Embryonic facial prominence (tissue), 1 donor: Measurements from ENCODE around the gene CHKA.

Experiments used
- DNase-seq: peaks from one replicate; pipeline ENCODE4 v3.0.0-alpha.2; 2016; ENCODE audit errors: extremely low spot score

Gene CHKA

DNA sequence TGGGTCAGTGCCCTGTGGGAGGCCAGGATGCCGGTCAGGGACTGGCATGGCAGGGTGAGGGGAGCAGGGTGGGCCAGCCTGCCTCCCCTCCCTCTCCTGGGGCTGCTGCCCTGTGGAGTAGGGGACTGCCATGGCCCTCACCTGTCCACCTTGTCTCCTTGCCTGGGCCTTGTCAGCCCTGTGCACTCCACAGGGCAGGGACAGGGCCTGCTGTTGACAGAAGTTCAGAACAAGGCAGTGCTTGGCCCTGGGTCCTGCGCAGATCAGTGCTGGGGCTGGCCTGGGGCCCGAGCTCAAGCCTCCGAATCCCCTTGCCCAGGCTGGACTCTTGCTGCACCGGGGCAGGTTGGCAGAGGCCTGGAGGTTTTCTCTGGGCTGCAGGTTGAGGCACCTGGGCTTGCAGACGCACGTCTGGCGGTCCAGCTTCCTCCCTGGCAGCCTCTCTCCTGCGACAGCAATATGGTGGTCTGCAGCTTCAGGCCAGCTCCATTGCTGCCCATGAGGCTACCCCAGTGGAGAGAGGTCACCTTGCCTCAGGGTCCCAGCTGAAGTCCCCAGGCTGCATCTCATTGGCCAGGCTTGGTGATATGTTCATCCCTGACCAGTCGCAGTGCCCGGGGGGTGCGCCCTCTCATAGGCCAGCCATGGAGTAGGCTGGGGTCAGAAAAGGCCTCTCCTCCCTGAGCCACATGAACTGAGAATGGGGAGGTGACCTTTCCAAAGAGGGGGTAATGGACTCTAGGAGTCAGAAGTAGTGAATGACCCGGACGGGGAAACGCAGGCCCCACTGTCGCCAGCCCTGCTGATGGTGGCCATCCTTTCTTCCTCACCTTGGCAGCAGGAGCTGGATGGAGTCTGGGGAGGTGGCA lies 21.5 kb upstream of the CHKA start:
- DNase-seq = no peak

DNA sequence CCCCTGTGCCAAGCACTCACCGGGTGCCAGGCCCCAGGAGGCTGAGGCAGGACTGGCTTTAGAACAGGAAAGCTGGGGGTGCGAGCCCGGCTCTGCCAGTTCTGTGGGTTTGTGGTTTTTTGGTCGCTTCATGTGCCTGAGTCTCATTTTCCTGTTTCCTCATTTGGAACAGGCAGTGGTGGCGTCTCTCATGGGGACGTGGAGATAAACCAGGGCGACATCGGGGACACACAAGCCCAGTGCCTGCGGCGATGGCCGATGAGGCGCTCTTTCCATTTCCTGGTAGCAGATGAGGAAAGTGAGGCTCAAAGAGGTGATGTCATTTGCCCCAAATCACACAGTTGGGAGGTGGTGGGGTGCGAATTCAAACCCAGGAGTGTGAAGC lies 20.8 kb upstream of the CHKA start:
- DNase-seq = no peak

DNA sequence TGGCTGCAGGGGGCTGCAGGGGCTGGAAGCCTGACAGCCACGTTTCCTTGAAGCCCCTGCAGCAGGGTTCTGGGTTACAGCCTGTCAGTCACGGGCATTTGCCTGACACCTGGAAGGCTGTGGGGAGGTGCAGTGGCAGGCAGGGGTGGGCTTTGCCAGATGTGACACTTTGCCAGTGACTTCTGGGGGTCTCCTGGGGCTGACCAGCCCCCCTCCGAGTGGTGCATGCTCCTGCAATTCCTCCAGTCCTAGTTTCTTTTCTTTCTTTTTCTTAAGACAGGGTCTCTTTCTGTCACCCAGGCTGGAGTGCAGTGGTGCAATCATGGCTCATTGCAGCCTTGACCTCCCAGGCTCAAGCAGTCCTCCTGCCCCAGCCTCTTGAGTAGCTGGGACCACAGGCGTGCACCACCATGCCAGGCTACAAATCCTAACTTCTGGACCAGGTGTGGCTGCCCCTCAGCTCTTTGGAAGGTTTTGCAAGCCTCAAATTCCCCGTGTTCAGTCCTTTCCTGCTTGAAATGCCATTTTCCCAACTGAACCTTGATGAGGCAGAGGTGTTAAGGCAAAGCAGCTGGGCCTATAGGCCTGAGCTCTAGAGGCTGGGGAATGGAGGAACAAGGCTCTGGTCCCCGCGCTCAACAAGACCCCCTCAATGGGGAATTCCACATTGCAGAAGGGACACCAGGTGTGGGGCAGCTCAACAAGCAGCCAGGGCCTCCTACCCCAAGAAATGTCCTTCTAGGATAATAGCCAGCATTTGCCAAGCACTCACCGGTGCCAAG lies 20.2 kb upstream of the CHKA start:
- DNase-seq = no peak

DNA sequence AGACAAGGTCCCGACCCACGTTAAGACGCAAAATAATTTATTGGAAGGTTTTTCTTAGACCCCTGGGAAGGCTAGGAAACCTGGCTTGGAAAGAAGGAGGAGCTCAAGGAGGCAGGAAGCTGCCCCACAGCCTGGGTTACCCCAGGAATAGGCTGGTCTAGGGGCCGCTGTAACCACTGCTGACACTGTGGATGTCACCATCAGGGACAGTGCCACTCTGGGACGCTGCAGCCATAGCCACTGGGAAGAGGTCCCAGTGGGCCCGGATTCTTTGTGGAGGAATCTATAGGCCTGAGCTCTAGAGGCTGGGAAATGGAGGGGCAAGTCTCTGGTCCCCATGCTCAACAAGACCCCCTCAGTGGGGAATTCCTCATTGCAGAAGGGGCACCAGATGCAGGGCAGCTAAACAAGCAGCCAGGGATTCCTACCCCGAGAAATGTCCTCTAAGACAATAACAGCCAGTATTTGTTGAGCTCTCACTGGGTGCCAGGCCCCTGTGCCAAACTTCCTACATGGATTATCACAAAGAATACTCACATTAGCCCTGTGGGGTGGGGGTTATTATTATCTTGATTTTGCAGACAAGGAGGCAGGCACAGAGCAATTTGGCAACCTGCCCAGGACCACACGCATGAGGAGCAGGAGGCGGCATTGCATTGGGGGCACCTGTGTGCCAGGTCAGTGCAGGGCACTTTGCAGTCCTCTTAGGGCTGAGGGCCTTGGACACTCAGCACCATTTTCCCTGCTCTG lies 19.5 kb upstream of the CHKA start:
- no peak for DNase-seq

DNA sequence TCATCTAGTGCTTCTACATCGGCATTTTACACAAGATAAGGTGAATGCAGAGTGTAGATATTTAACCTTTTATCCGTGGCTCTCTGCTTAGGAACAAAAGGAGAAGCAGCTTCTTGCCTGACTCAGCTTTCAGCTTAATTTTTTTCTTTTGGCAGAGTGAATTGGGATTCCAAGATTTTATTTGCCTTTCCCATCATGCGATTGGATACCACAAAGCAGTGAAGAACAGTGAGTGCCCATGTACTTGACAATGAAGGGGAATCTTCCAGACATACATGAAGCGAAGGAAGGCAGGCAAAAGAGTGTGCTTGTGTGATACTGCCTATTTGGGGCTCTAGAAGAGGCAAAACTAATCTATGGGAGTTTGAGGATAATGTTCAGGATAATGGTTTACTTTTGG lies 17.0 kb upstream of the CHKA start:
- no peak for DNase-seq

DNA sequence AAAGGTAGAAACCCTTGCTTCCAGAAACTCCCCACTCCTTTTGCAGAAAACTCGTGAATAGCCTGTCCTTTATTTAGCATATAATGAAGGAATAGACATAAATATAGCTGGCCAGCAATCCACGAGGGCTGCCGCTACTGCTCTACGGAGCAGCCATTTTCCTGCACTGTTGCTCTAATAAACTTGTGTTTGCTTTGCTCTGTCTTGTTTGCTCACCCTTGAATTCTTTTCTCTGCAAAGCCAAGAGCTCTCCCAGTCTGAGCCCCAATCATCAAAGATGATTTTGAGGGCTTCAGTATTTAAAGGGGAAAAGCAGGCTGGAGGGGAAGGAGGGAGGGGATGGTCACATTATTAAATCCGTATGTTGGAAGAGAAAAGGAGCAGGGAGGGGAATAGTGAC lies 16.6 kb upstream of the CHKA start:
- DNase-seq = no peak

DNA sequence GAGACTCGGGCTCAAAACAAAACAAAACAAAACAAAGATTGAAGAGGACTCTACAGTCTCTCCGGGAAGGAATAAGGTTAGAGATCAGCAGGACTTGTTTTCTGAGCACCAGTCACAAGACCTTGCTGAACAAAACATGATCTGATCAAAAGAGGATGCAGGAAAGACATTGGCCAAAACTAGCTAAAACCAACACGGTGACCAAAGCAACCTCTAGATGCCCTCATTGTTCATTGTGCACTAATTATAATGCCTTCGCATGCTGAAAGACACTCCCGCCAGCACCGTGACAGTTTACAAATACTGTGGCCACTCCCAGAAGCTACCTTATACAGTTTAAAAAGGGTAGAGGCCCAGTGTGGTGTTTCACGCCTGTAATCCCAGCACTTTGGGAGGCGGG lies 15.7 kb upstream of the CHKA start:
- DNase-seq = no peak

DNA sequence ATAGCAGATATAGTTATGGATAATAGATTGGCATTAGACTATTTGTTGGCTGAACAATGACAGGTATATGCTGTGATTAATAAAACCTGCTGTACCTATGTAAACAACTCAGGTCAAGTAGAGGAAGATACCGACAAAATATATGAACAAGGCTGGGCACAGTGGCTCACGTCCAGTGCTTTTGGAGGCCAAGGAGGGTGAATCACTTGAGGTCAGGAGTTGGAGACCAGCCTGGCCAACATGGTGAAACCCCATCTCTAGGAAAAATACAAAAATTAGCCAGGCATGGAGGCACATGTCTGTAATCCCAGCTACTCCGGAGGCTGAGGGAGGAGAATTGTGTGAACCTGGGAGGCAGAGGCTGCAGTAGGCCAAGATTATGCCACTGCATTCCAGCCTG lies 14.0 kb upstream of the CHKA start:
- DNase-seq = no peak

DNA sequence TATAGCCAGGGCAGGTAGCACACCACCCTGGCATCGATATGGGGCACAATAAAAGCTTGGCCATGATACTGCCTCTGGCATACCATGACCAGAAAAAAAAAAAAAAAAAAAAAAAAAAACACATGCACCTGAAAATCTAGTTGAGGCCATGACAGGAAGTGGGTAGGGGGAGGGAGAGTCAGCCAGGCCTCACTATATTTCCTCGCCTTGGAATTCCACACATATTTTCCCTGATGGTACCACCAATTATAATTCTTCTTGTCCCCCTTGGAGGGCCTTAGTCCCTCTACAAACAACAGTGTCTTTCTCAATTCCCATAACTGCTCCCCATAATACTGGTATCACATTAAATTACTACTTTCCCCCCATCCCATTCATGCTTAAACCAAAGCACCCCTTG lies 12.6 kb upstream of the CHKA start:
- DNase-seq = no peak

DNA sequence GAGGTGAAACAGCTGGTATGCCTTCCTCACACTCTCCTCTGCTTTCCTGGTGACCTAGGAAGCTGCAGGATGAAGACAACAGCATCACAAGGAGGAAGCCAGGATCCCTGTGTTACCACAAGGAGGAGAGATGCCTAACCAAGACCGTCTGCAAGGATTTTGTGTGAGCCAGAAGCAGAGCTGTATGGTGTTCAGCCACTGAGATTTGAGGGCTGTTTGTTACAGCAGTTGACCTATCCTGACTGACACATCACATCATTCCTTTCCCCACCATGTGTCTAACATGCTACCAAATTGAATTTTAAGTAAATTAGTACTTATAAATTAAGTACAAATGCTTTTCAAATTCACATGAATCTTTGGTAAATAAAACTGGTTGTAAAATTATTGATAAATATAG lies 8.9 kb upstream of the CHKA start:
- DNase-seq = no peak

DNA sequence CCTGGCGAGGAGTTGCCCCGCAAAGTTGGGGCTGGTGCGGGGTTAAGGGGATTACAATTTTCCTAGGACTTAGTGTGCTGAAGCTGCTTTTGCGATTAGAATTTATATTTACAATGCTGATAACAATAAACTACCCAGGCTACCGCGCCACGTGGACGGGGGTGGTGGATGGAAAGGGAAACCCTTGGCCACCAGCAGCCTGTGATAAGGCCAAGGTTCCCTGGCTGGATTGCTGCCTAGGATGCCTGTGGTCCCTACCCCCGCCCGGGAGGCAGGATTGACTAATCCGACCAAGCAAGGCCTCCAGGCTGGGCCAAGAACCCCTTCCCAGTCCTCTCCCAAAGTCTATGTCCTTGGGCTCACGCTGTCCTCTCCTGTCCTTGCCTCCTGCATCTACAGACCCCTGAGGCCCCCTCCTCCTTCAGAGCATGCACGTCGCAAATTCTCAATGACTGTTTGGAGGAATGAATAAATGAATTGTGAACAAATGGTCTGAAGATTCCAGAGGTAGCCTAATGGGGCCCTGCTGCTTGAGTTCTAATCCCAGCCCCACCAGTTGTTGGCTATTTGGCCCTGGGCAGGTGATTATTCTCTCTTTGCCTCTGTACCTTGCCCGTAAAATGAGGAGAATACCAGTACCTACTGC lies 7.6 kb upstream of the CHKA start:
- no peak for DNase-seq

DNA sequence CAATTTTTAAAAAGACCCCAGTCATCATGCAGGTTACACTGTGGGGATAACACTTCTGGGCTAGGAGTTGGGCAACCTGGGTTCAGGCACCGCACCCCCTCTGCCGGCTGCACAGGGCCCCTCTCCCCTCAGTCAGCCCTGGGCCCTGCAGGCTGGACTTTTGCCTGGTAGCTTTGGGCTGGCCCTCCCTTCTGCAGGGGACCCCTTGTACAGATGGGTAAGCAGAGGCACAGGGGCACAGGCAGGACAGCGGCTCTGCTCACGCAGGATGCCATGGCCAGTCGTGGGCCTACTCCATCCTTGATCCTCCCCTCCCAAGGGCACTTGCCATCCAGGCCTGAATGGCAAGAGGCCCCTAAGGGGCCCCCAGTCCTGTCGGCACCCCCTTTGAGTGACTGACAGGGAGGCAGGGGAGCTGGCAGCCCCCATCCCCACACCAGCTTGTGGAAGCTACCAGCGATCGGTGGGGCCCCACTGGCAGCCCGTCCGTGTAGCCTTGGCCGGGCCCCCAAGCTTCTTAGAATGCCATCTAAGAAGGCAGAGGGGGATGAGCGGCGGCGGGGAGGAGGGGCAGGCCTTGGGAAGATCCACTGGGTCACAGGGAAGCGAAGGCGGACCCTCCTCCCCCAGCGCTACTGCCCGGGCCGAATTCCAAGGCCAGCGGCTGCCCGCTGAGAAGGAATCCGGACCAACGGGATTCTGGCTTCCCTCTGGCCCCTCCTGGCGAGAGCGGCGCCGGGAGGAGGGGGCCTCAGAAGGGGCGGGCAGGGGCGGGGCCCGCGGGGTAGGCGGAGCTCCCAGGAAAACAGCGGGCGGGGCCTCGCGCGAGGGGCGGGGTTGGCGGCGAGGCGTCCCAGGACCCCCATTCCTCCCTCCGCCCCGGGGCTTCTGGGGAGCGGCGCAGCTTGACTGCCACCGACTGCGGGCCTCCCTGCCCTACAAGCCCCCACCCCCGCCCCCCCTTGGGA lies 6.8 kb upstream of the CHKA start:
- peak; percentile 62 for DNase-seq

DNA sequence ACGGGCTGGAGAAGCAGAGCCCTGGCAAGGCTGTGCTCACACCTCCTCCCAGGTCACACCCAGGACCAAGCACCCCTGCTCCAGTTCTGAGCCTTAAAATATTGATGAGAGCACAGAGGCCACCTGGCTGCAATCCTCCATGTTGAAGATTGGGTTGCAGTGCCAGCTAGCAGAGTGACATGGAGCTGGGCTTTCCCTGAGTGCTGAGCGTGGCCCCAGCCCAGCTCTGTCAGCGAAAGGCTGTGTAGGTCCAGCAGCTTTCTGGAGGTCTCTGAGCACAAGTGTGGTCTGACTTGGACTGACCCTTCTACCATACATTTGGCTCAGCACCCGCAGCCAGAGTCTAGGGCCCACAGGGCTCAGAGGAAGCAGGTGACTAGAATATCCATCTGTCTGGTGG lies 4.0 kb upstream of the CHKA start:
- no peak for DNase-seq

DNA sequence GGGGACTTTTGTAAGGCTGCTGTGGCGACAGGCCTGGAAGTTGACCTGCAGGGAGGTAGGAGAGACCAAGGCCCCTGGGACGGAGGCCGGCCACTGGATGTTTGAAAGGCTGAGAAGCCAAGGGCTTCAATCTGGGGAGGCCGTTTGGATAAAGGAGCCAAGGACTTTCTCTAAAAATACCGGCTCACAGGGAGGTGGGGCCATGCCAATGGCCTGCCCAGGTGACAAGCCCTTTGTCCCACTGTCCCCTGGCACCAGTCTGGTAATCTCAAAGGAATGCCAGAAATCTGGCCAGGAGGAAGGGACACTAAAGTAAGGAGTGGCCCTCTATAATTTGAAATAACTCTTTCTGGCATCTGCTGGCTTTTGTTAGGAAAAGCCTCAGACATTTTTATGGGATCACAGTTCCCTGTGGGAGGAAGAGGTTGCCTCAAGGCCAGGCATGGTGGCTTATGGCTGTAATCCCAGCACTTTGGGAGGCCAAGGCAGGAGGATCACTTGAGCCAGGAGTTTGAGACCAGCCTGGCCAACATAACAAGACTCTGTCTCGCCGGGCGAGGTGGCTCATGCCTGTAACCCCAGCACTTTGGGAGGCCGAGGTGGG lies 1.9 kb upstream of the CHKA start:
- no peak for DNase-seq

DNA sequence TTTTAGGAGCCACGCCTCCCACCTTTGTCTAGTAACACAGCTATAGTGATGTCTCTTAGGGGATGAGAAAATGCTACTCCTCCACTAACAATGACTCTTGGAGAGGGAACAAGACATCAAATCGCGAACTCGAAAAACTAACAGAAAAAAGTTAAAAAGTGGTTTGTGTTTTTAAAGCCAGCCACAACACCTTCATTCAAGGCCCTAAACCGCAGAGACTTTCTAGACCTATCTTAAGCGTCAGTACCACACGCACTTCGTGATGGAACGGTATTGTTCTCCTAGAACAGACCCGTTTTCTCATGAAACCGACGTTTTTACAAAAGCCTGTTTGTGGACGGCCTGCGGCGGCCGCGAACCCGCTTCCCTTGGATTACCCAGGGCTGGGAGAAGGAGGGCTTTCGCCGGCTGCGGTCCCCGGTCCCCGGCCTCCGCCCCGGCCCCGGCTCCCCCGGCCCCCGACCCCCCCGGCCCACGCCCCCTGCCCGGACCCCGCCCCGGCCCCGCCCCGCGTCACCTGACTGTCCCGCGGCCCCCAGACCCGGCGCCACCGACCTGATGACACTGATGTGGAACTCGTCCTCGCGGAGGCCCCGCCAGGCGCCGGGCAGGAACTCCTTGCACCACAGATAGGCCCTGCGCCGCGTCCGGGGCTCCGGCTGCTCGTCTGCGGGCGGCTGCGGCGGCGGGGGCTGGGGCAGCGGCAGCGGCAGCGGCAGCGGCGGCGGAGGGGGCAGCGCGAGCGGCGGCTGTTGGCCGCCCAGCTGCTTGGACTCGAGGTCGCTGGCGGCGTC lies 718 bp downstream of the CHKA start:
- DNase-seq = no peak

DNA sequence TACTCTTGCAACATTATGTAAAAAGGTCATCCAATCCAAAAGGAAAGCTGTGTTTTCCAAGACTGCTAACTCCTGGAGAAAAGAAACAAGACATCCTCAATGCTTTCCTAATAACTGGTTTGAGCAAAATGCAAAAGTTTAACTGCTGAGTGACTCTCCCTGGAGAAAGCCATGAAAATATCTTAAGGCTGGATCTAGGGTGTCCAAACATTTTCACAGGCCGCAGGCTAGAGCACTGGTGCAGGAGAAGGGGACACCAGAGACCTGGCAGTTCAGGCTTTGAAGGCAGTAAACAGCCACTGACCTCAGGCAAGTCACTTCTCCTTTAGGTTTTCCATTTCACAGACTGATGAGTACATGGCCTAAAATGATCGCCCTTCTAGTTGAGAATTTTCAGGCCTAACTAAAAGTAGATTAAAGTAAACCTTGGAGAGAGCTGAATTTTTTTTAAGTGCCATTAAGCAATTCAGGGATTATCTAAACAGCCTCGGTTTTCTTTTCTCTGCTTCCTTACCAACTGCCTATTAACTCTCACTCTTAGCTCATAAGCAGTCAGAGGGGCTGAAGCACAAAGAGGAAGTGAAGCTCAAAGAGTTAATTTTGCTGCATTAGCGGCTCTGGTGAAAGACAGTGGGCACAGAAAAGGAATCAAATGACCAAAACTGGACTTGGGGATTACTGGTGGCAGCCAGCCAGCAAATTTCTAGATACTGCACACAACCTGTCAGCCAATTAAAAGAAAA lies 2.3 kb downstream of the CHKA start:
- DNase-seq = no peak

DNA sequence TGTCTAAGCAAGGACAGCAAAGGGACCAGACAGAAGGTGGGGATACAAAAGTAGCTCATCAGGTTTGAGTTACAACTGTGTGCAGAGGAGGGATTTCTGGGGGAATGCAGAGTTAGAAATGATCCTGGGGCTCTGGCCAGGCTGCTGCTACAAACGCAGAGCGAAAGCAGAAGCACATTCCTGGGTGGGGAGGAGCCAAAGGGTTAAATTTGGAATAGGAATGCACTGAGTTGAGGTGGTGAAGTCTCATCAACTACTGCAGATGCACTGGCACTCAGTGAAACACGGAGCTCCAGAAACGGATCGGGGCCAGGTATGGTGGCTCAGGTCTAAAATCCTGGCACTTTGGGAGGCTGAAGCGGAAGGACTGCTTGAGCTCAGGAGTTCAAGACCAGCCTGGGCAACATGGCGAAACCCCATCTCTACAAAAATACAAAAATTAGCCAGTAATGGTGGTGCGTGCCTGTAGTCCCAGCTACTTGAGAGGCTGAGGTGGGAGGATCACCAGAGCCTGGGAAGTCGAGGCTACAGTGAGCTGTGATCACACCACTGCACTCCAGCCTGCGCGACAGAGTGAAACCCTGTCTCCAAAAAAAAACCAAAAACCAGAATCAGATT lies 3.2 kb downstream of the CHKA start:
- peak; percentile 43 for DNase-seq

DNA sequence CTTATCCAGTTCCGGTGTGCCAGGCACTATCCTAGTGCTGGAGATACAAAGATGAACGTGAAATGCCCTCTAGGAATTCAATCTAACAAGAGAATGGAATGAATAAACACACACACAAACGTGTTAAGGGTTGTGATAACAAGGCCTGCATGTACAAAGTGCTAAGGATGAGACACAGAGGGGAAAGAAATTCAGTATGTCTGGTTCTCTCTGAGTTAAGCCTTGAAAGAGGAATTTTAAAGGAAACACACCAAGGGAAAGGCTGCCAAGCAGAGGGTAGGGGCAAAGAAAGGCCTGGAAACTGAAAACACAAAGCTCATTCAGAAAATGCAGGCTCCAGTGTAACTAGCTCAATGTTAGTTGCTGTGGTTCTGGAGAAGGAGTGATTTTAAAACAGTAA lies 4.2 kb downstream of the CHKA start:
- no peak for DNase-seq
